Muscle layer of colon (tissue), 2 donors: ENCODE results near the gene RUFY1.
A peak's percentile ranks its signal among the peaks of the same experiment; 100 is the strongest.
"Not testable (repeated sequence)": the region's sequence is repeated elsewhere in the genome, so short reads cannot be mapped to it uniquely, and the experiment has no call there.

ENCODE experiments used
- H3K27ac ChIP-seq: one replicate; pipeline ENCODE4 v1.7.0; 2013; ENCODE audit warnings: low read depth, mild to moderate bottlenecking, low read length, moderate library complexity
- H3K27me3 ChIP-seq, 2 donors: one replicate each; pipeline ENCODE4 v1.7.0; 2013; ENCODE audit warnings: low read length in 2 of 2, mild to moderate bottlenecking in 2 of 2; ENCODE audit not compliant: insufficient read depth in 2 of 2, control insufficient read depth in 1 of 2
- H3K36me3 ChIP-seq: one replicate; pipeline ENCODE4 v1.7.0; 2013; ENCODE audit warnings: mild to moderate bottlenecking, low read length; ENCODE audit not compliant: insufficient read depth
- H3K4me1 ChIP-seq: one replicate; pipeline ENCODE4 v1.7.0; 2013; ENCODE audit warnings: mild to moderate bottlenecking, low read length; ENCODE audit not compliant: insufficient read depth
- H3K4me3 ChIP-seq, 2 donors: one replicate each; pipeline ENCODE4 v1.7.0; 2013; ENCODE audit warnings: low read length in 2 of 2, low read depth in 1 of 2, mild to moderate bottlenecking in 1 of 2, moderate library complexity in 1 of 2
- H3K9ac ChIP-seq: one replicate; pipeline ENCODE4 v1.7.0; 2013; ENCODE audit warnings: low read length
- H3K9me3 ChIP-seq: one replicate; pipeline ENCODE4 v1.7.0; 2013; ENCODE audit warnings: mild to moderate bottlenecking, low read length
- donor health status: abdominal sarcoma.
- donor health status: Adenocarcinoma of cecum.

Gene RUFY1

GRCh38 chr5:179618923-179619554, 68.7 kb downstream of the RUFY1 start:
- peak overlapping the region; percentile 20 to 23 for H3K4me3 ChIP-seq
- peaks cover 73% of the 10 kb centered on the region for H3K36me3 ChIP-seq
- no peaks in the 10 kb centered on the region for H3K27me3 ChIP-seq
- H3K9ac ChIP-seq: no peak overlapping the region
- H3K9me3 ChIP-seq: no peaks in the 10 kb centered on the region
- H3K4me1 ChIP-seq: peaks cover 49% of the 10 kb centered on the region
- H3K27ac ChIP-seq: no peak overlapping the region

DNA sequence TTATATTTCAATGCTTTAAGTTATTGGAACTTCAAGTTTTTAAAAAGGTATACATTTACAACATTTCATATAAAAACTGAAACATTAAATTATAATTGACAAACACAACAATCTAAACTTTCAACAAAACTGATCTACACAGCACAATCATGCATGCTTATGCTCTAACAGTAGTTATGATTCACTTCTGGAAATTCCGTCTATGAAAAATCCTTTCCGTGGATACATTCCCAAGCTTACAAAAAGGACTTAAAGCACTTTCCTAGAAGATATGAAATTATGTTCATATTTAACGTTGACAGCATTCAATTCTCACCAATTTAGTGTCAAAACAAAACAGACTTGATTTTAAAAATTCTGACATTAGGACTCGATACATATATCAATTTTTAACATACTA, 69.4 kb downstream of the RUFY1 start:
- Histone ChIP-seq H3K4me1 (peaks cover 55% of the 10 kb centered on the region), H3K27me3 (no peaks in the 10 kb centered on the region), H3K27ac (peak overlapping the region; percentile 26), H3K4me3 (no peak overlapping the region), H3K36me3 (peaks cover 66% of the 10 kb centered on the region), H3K9ac (peak overlapping the region; percentile 24), H3K9me3 (no peaks in the 10 kb centered on the region)

DNA sequence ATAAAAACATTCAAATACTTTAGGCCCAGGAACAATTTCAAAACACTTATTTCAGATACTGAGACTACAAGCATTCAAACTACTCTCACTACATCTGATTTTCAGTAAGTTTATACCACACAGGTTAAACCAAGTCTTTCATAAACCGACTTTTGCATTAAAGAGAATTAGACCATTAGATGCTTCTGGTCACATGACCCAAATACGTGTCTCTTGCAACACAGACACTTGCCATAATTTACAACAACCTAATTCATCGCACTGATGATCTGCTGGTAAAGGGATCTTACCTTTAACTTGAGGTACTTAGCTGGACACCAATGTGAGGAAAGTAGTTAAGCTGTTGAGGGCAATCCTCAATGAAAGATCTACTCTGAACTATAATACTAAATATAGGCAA, 69.9 kb downstream of the RUFY1 start:
- Histone ChIP-seq H3K9me3 (no peaks in the 10 kb centered on the region), H3K27ac (peak overlapping the region; percentile 26), H3K36me3 (peaks cover 61% of the 10 kb centered on the region), H3K9ac (peak overlapping the region; percentile 27), H3K27me3 (no peaks in the 10 kb centered on the region), H3K4me1 (peaks cover 56% of the 10 kb centered on the region), H3K4me3 (peak overlapping the region in 1 of 2 donors; percentile 48)

GRCh38 chr5:179620703-179621350, 70.5 kb downstream of the RUFY1 start:
- no peaks in the 10 kb centered on the region for H3K27me3 ChIP-seq
- peak overlapping the region; percentile 27 for H3K9ac ChIP-seq
- peaks cover 56% of the 10 kb centered on the region for H3K36me3 ChIP-seq
- H3K4me3 ChIP-seq: peak overlapping the region in 1 of 2 donors; percentile 48
- H3K9me3 ChIP-seq: no peaks in the 10 kb centered on the region
- H3K27ac ChIP-seq: peak overlapping the region; percentile 53
- H3K4me1 ChIP-seq: peaks cover 51% of the 10 kb centered on the region

DNA sequence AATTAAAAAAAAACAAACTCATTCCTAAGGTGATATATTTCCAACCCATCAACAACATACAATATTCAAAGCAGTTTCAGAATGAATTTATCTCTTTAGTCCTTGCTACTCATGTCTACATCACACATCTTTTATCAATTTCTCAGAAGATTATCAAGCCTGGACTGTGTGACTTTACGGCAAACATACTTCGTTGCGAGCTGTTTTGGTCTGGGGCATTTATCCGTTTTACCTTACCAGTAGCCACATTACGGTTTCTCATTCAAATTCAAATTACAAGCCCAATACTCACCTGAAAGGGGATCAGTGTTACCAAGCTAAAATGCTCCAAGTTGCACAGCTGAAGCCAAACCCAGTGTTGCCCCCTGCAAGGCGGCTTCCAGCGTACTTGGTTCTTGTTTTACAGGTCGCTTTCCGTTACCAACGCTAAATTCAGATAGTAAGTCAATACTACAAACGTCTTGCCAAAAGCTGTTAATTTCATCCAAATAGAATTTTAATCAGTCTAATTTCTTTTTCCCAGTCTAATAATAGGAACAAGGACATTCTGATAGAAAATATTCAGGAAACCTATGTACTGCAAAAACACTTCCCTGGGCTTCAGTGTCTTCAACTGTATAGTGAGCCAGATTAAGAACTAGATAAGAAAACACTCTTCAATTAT, 71.3 kb downstream of the RUFY1 start:
- H3K9ac ChIP-seq: peak overlapping the region; percentile 27

DNA sequence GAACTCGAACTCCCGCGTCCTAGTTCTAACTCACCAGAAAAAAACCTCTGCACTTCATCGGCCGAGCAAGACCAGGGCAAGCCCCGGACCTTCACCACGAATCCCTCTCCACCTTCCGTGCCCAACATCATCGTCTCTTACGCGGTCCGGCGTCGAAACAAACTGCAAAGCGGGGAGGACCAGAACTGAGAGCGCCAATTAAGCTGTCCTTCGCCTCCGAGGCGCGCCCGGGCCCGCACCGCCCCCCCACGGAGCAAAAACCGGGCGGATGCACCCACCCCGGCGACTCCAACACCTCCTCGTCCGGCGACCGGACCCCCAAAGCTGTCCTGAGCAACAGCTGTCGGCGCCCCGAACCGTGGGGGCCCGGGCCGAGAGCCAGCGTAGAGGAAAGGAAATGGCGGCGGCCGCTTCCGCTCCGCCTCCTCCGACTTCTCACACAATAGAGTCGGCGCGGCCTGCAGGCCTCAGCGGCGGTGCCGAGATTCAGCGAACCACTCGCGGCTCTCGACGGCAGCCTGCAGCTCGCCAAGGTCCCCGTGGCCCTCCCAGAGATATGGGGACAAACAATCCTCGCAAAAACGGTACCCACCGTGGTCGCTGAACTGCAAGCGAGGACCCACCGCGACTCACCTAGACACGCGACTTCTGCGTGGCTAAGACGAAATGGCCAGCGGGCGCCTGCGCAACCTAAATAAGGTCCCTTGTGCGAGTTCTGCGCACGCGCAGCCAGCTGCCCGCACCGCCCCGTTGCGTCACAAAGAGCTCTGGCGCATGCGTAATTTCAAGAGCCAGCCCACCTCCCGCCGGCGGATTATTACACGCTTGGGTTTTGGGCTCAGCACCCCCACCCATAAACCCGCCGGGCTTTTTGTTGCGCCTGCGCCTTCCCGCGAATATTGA, 72.9 kb downstream of the RUFY1 start, which contains the start of gene HNRNPH1:
Gene HNRNPH1 (minus strand): TSS at position 669 of the 903 bp plus-strand sequence. CDS start 538 bp downstream, at position 131.
- peaks cover 41% of the 10 kb centered on the region for H3K4me1 ChIP-seq

More for the DNA sequence above, 71.3 kb downstream of the RUFY1 start:
- peak overlapping the region; percentile 48 to 52 for H3K4me3 ChIP-seq
- H3K9me3 ChIP-seq: no peaks in the 10 kb centered on the region
- peak overlapping the region; percentile 82 for H3K27ac ChIP-seq
- peaks cover 46% of the 10 kb centered on the region for H3K4me1 ChIP-seq
- no peaks in the 10 kb centered on the region for H3K27me3 ChIP-seq
- peaks cover 47% of the 10 kb centered on the region for H3K36me3 ChIP-seq

GRCh38 chr5:179623906-179624741, 73.8 kb downstream of the RUFY1 start:
- H3K4me3 ChIP-seq: peak overlapping the region; percentile 63 to 83
- peak overlapping the region; percentile 84 for H3K9ac ChIP-seq
- peaks cover 23% of the 10 kb centered on the region for H3K36me3 ChIP-seq
- peak overlapping the region; percentile 97 for H3K27ac ChIP-seq
- H3K27me3 ChIP-seq: no peaks in the 10 kb centered on the region
- peaks cover 33% of the 10 kb centered on the region for H3K4me1 ChIP-seq
- H3K9me3 ChIP-seq: no peaks in the 10 kb centered on the region

More for the DNA sequence above, 72.9 kb downstream of the RUFY1 start, which contains the start of gene HNRNPH1:
- Histone ChIP-seq H3K4me3 (peak within 1 kb of the TSS; percentile 81 to 90), H3K27me3 (no peaks in the 10 kb centered on the region), H3K36me3 (peaks cover 31% of the 10 kb centered on the region), H3K9me3 (no peaks in the 10 kb centered on the region), H3K9ac (peak within 1 kb of the TSS; percentile 97), H3K27ac (peak within 1 kb of the TSS; percentile 97)

DNA sequence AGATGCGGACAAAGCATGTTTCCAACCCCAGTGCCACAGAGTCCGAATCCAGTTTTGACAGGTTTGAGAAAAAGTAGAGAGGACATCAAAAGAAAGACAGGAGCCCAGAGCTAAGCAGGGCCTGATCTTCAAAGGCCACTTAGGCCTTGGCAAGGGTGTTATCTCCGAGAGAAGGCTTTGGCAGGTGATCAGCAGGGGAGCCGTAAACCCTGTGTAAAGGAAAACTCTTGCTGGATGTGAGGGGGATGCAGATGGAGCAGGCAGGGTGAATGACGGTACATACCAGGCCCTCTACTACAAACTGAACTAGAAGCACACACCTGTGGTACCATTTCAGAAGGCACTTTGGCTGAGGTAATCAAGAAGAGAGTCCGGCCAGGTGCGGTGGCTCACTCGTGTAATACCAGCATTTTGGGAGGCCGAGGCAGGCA, 74.5 kb downstream of the RUFY1 start:
- Histone ChIP-seq H3K27me3 (no peaks in the 10 kb centered on the region), H3K27ac (peak overlapping the region; percentile 97), H3K9ac (peak overlapping the region; percentile 84), H3K4me1 (peaks cover 26% of the 10 kb centered on the region), H3K9me3 (no peaks in the 10 kb centered on the region), H3K4me3 (peak overlapping the region in 1 of 2 donors; percentile 63), H3K36me3 (peaks cover 21% of the 10 kb centered on the region)

- H3K4me3 ChIP-seq, H3K9ac ChIP-seq: not testable (repeated sequence)
Observed at GRCh38 chr5:179633501-179634369, 83.4 kb downstream of the RUFY1 start.

More at GRCh38 chr5:179633501-179634369, 83.4 kb downstream of the RUFY1 start:
- H3K4me1 ChIP-seq, H3K27ac ChIP-seq, H3K9me3 ChIP-seq, H3K36me3 ChIP-seq, H3K27me3 ChIP-seq: not testable (repeated sequence)
